HEK293T (cell line): ENCODE results near the gene FN1.

Experiments
- CTCF ChIA-PET: fragments of 350-600 bp; formaldehyde crosslinking; extraction: SDS; loops from one replicate; lab custom pipeline; 2021; ENCODE audit warnings: antibody characterized with exemption, inconsistent platforms; lab: Yijun Ruan, JAX
- POLR2A ChIA-PET: fragments of 350-600 bp; formaldehyde crosslinking; extraction: SDS; loops from one replicate; lab custom pipeline; 2020; ENCODE audit warnings: antibody characterized with exemption, inconsistent platforms; lab: Yijun Ruan, JAX
- DNase-seq: peaks from one replicate; pipeline ENCODE4 v3.0.0; 2012; ENCODE audit warnings: mixed read lengths; ENCODE audit errors: extremely low spot score
- ARNT ChIP-seq: fragments of 450-650 bp; IDR thresholded peaks from 2 replicates; pipeline ENCODE4 v1.6.1; 2017; ENCODE audit warnings: mild to moderate bottlenecking
- BHLHE40 ChIP-seq: fragments of 450-650 bp; IDR thresholded peaks from 2 replicates; pipeline ENCODE4 v1.6.1; 2016; ENCODE audit warnings: mild to moderate bottlenecking, moderate library complexity, borderline replicate concordance
- CTBP1 ChIP-seq: fragments of 450-650 bp; IDR thresholded peaks from 2 replicates; pipeline ENCODE4 v1.6.1; 2016; ENCODE audit warnings: borderline replicate concordance
- ELF4 ChIP-seq: fragments of 450-650 bp; IDR thresholded peaks from 2 replicates; pipeline ENCODE4 v1.6.1; 2017; ENCODE audit warnings: antibody characterized with exemption
- FOXA1 ChIP-seq: fragments of 450-650 bp; IDR thresholded peaks from 2 replicates; pipeline ENCODE4 v1.6.1; 2016; ENCODE audit warnings: mild to moderate bottlenecking
- FOXK2 ChIP-seq: fragments of 450-650 bp; IDR thresholded peaks from 2 replicates; pipeline ENCODE4 v1.6.1; 2016; ENCODE audit warnings: mild to moderate bottlenecking
- FOXM1 ChIP-seq: fragments of 450-650 bp; IDR thresholded peaks from 2 replicates; pipeline ENCODE4 v1.6.1; 2017; ENCODE audit warnings: mild to moderate bottlenecking, borderline replicate concordance
- HDGF ChIP-seq: fragments of 450-650 bp; IDR thresholded peaks from 2 replicates; pipeline ENCODE4 v1.6.1; 2017; ENCODE audit warnings: antibody characterized with exemption, borderline replicate concordance
- L3MBTL2 ChIP-seq: fragments of 450-650 bp; conservative IDR thresholded peaks from 2 replicates; pipeline ENCODE4 v1.6.1; 2016; ENCODE audit warnings: mild to moderate bottlenecking
- LEF1 ChIP-seq: fragments of 450-650 bp; IDR thresholded peaks from 2 replicates; pipeline ENCODE4 v1.6.1; 2017; ENCODE audit warnings: mild to moderate bottlenecking, borderline replicate concordance
- NFRKB ChIP-seq: fragments of 450-650 bp; IDR thresholded peaks from 2 replicates; pipeline ENCODE4 v1.6.1; 2016; ENCODE audit warnings: mild to moderate bottlenecking, moderate library complexity
- SP1 ChIP-seq: fragments of 450-650 bp; IDR thresholded peaks from 2 replicates; pipeline ENCODE4 v1.6.1; 2017
- SUZ12 ChIP-seq: fragments of 450-650 bp; IDR thresholded peaks from 2 replicates; pipeline ENCODE4 v1.6.1; 2016; ENCODE audit warnings: mild to moderate bottlenecking
- TARDBP ChIP-seq: fragments of 450-650 bp; IDR thresholded peaks from 2 replicates; pipeline ENCODE4 v1.6.1; 2016
- ZNF384 ChIP-seq: fragments of 450-650 bp; IDR thresholded peaks from 2 replicates; pipeline ENCODE4 v1.6.1; 2016
- TF ChIP-seq, protein P1 (sequence below): fragments of 450-650 bp; IDR thresholded peaks from 2 replicates; pipeline ENCODE4 v1.6.1; 2016

The FN1 gene

DNA sequence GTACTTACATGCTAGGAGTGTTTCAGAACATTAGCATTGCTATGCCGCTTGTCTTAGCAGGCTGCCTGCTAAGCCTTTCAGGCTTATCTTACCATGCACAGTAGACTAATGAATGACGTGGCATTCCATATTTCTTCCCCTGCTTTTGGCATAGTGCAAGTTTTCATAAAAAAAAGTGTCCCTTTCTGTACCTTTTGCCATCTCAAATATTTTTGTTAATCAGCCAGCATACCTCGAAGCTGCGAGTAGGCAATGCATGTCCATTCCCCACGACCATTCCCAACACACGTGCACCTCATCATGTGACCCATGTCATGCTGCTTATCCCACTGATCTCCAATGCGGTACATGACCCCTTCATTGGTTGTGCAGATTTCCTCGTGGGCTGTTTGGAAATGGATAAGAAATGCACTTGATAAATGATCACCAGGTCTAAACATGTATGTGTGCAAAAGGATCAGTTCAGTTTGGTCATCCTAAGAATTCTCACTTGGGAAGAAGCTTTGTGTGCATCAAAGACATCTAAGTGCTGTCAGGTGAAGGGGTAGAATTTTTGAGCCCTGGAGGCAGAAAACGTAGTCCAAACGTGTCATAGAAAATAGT lies 13.9 kb downstream of the FN1 start:
- POLR2A ChIA-PET, result no interaction called here
- CTCF ChIA-PET, result no interaction called here
- TF ChIP-seq BHLHE40, result no peak
- no peak for TF ChIP-seq TARDBP
- TF ChIP-seq L3MBTL2, result no peak
- TF ChIP-seq FOXM1, result no peak
- TF ChIP-seq ELF4, result no peak
- no peak for TF ChIP-seq ZNF384
- no peak for TF ChIP-seq ARNT
- TF ChIP-seq NFRKB, result no peak
- TF ChIP-seq LEF1, result no peak
- no peak for TF ChIP-seq FOXA1
- TF ChIP-seq SUZ12, result no peak
- no peak for TF ChIP-seq FOXK2
- no peak for TF ChIP-seq CTBP1
- no peak for TF ChIP-seq SP1
- TF ChIP-seq HDGF, result no peak
- DNase-seq, result no peak

DNA sequence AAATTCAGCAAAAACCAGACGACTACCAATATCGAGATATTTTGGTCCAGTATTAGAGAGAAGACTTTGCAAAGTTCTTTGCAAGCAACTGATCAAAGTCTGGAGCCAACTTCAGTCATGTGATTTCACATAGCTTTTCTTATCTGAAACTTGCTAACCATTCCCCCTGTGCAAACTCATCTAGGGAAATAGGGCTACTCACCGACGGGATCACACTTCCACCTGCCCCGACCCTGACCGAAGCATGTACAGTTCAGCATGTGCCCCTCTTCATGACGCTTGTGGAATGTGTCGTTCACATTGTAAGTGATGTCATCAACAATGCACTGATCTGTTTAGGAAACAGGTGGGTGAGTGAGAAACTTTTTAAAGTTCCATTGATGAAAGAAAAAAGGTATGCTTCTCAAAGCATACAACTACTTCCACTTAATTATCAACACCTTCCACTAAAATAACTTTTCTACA lies 15.4 kb downstream of the FN1 start:
- POLR2A ChIA-PET, result no interaction called here
- CTCF ChIA-PET, result no interaction called here
- no peak for DNase-seq
- TF ChIP-seq CTBP1, result no peak
- no peak for TF ChIP-seq FOXA1
- no peak for TF ChIP-seq ZNF384
- TF ChIP-seq, protein P1, sequence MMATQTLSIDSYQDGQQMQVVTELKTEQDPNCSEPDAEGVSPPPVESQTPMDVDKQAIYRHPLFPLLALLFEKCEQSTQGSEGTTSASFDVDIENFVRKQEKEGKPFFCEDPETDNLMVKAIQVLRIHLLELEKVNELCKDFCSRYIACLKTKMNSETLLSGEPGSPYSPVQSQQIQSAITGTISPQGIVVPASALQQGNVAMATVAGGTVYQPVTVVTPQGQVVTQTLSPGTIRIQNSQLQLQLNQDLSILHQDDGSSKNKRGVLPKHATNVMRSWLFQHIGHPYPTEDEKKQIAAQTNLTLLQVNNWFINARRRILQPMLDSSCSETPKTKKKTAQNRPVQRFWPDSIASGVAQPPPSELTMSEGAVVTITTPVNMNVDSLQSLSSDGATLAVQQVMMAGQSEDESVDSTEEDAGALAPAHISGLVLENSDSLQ, result no peak
- no peak for TF ChIP-seq TARDBP
- no peak for TF ChIP-seq ELF4
- TF ChIP-seq SP1, result no peak
- no peak for TF ChIP-seq SUZ12
- no peak for TF ChIP-seq ARNT
- no peak for TF ChIP-seq LEF1
- TF ChIP-seq BHLHE40, result no peak
- no peak for TF ChIP-seq FOXK2
- TF ChIP-seq HDGF, result no peak
- no peak for TF ChIP-seq NFRKB
- TF ChIP-seq L3MBTL2, result no peak
- TF ChIP-seq FOXM1, result no peak

DNA sequence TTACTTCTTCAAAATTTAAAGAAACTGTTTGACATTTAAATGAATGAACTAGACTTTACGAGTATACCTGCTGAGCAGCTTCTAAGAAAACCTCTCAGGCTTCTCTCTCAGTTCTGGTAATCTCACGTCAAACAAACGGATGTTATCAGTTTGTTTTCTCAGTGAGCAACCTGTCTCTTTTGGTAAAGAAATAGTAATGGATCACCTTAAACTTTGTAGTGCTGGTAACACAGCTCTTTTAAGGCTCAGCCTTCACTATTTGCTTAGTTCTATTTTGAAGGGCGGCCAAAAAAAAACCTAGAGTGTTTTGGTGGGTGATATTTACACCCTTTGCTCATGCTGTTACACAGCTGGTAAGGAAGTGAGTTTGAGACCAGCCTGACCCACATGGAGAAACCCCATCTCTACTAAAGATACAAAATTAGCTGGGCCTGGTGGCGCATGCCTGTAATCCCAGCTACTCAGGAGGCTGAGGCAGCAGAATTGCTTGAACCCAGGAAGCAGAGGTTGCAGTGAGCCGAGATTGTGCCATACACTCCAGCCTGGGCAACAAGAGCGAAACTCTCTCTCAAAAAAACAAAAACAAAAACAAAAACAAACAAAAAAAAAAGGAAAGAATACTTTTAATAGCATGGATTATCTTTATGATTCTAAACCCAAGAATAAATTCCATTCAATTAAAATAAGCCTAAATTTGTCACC lies 15.9 kb downstream of the FN1 start:
- TF ChIP-seq L3MBTL2 (no peak), SP1 (no peak), ELF4 (no peak), ZNF384 (no peak), LEF1 (no peak), FOXM1 (no peak), FOXK2 (no peak), TARDBP (no peak)
- ChIA-PET POLR2A (no interaction called here), CTCF (no interaction called here)
- DNase-seq, result no peak

DNA sequence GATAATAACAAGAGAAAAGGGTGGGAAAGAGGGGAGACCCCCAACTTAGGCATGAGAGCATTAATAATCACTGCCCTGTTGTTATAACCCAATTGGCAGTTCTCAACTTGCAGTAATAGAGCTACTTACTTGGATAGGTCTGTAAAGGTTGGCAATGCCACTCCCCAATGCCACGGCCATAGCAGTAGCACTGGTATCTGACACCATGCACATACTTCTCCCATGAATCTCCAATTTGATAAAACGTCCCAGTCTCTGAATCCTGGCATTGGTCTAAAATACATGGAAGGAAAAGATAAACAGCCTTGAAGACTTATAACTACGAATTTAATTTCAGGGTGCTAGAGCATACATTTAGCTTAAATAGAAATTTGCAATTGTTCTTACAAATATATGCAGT lies 16.8 kb downstream of the FN1 start:
- DNase-seq, result no peak
- TF ChIP-seq LEF1 (no peak), ARNT (no peak), ELF4 (no peak), L3MBTL2 (no peak), FOXA1 (no peak), NFRKB (no peak), SUZ12 (no peak), FOXM1 (no peak), FOXK2 (no peak), HDGF (no peak), CTBP1 (no peak), BHLHE40 (no peak), TARDBP (no peak), SP1 (no peak), ZNF384 (no peak)
- TF ChIP-seq, protein P1, result no peak
- CTCF ChIA-PET, result no interaction called here
- POLR2A ChIA-PET, result no interaction called here

DNA sequence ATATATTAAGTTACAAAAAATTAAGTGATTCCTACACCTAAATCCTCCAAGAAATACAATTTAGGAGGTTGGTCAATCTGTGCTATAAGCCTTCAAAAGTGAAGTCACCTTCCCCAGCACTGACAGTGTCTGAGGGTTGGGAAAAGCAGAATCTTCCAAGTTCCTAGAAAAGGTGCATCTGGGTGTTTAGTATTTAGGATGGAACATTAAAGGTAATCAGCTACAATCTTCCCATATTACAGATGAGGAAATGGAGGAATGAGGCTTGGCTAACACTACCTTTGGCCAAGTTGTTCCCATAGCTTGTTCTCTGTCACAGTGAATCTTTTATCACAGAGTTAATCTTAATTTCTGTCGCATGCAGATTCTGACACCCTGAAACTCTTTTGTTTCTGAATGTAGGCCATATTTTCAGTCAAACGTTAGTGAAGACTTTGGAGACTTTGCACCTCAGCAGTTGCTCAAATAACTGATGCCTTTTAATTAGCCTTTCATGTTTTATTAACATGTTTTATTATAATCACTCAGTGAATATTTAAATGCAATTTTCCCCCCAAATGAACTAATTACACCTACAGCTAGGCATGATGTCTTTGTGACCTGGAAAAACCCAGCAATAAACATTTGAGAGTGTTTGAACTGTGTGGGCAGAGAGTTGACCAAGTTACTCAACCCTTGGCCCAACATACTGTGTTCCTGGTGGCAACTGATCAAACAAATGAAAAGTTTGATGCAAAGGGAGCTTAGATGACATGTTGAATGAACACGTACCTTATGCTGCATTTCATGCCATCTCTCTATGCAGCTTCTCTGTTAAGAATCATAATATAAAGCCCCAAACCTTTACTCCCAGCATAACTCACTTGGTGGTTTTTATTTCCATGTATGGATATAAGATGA lies 17.6 kb downstream of the FN1 start:
- ChIA-PET CTCF (no interaction called here), POLR2A (no interaction called here)
- TF ChIP-seq SUZ12, result no peak
- no peak for DNase-seq

DNA sequence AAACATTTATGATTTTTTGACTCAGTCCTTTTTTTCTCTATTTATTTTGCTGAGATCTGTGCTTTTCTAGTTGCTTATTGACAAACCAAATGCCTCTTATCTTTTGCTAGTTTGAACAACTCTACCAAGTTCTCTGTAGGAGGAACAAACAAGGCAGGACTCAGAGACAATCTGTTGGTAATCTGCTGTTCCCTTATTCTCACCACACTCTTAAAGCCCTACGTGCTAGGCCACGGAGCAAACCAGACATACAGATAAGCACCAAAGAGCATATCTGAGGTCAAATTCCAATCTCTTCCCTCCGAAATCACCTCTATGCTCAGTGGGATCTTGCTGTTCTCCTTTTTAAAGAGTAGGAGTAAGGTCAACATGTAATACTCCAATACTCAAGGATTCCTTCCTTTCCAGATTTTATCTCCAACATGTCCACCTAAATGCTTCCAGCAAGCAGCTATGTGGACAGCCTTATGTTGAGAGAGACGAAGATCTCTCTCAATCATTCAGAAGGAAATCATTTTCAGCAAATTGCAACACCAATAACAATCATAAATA lies 18.4 kb downstream of the FN1 start:
- no peak for TF ChIP-seq FOXM1
- POLR2A ChIA-PET, result no interaction called here
- no peak for DNase-seq
- CTCF ChIA-PET, result no interaction called here
